Adrenal gland (tissue), 5 donors: ENCODE measurements around the gene MAGEH1.
"Not testable (repeated sequence)": the region's sequence is repeated elsewhere in the genome, so short reads cannot be mapped to it uniquely, and the experiment has no call there.

ENCODE experiments used
- CTCF ChIP-seq, 6 experiments: fragments of 450-650 bp in 4 of 6; fragments of 200-600 bp in 2 of 6; sonication (generic) in 1 of 6; IDR thresholded peaks; 1 replicate in 5 of 6; 2 replicates in 1 of 6; pipeline versions ENCODE4 v1.5.1 to v1.8.0; 2016 to 2021; ENCODE audit warnings: antibody characterized with exemption in 6 of 6, mild to moderate bottlenecking in 2 of 6, moderate library complexity in 1 of 6
- POLR2A ChIP-seq, 2 donors: fragments of 450-650 bp; IDR thresholded peaks; one replicate each; pipeline ENCODE4 v1.6.1; 2017; ENCODE audit warnings: antibody characterized with exemption in 2 of 2, mild to moderate bottlenecking in 2 of 2, moderate library complexity in 1 of 2
- donor health status: DM: no; HTN: no; CAD: no.

- TF ChIP-seq CTCF, POLR2A (IDR thresholded peaks at IDR 0.05): not testable (repeated sequence)
Observed at GRCh38 chrX:55427079-55427478, 24.8 kb upstream of the MAGEH1 start.
